MCF 10A (cell line): ENCODE data around the gene CHRNA4. TPM values are rescaled to one million over a fixed set of nuclear protein-coding genes. Genes with fewer than 3 reads are reported as not detected.

Experiments used
- BruUV-seq: library from RNA; stranded (reverse); fragments of 400-500 nt; replicated peaks from 2 replicates; lab custom pipeline; 2021; lab: Mats Ljungman, UMichigan
- CTCF ChIA-PET: fragments of 300-600 bp; sonication (Branson Sonifier 250); formaldehyde crosslinking; extraction: SDS; loops from one replicate; lab custom pipeline; 2021; ENCODE audit warnings: antibody characterized with exemption, inconsistent platforms; lab: Yijun Ruan, JAX
- POLR2A ChIA-PET: fragments of 300-600, 350-650 bp; sonication (Branson Sonifier 250); formaldehyde crosslinking; extraction: SDS; loops from one replicate; lab custom pipeline; 2020; ENCODE audit warnings: antibody characterized with exemption, inconsistent platforms; lab: Yijun Ruan, JAX
- DNase-seq: peaks from one replicate; pipeline ENCODE4 v3.0.0-alpha.2; 2018; ENCODE audit not compliant: unreplicated experiment
- H3K27ac Mint-ChIP-seq: one replicate; pipeline ENCODE4 v1.8.0; 2022; ENCODE audit warnings: mild to moderate bottlenecking, low read depth, mixed read lengths; ENCODE audit not compliant: unreplicated experiment
- H3K27me3 Mint-ChIP-seq: one replicate; pipeline ENCODE4 v1.8.0; 2022; ENCODE audit warnings: mixed read lengths; ENCODE audit not compliant: insufficient read depth, unreplicated experiment
- H3K36me3 Mint-ChIP-seq: one replicate; pipeline ENCODE4 v1.8.0; 2022; ENCODE audit warnings: mild to moderate bottlenecking, moderate library complexity, mixed read lengths; ENCODE audit not compliant: insufficient read depth, unreplicated experiment
- H3K4me1 Mint-ChIP-seq: one replicate; pipeline ENCODE4 v1.8.0; 2022; ENCODE audit warnings: mixed read lengths; ENCODE audit not compliant: insufficient read depth, unreplicated experiment
- H3K4me3 Mint-ChIP-seq: one replicate; pipeline ENCODE4 v1.8.0; 2022; ENCODE audit warnings: mild to moderate bottlenecking, moderate library complexity, mixed read lengths; ENCODE audit not compliant: unreplicated experiment
- H3K9me3 Mint-ChIP-seq: one replicate; pipeline ENCODE4 v1.8.0; 2022; ENCODE audit warnings: mixed read lengths; ENCODE audit not compliant: unreplicated experiment
- CTCF ChIP-seq: fragments of 200-600 bp; IDR thresholded peaks from one replicate; pipeline ENCODE4 v1.8.0; 2022; ENCODE audit warnings: antibody characterized with exemption, mild to moderate bottlenecking; ENCODE audit not compliant: unreplicated experiment
- intact Hi-C: fragments of 100-400 bp; cut with micrococcal nuclease; formaldehyde crosslinking; loops from 2 replicates; pipeline ENCODE4 v1.14.1; 2022
- total RNA-seq: library from RNA; stranded (reverse); gene quantifications from 2 replicates; pipeline ENCODE4 v1.2.3, GENCODE V29; 2022

Gene CHRNA4
- total RNA-seq, 1 experiment from 2014 or later: not detected

GRCh38 chr20:63328718-63329275 lies 32.4 kb downstream of the CHRNA4 start:
- CTCF ChIA-PET: interaction anchor here (0.5 kb wide), 1 partner anchor 216 kb away, joined by 3 read pairs; no protein-coding TSS in a partner anchor
- no peaks in the 10 kb centered on the region for H3K36me3 Mint-ChIP-seq
- POLR2A ChIA-PET: no interaction called here

GRCh38 chr20:63328026-63328700 lies 33.0 kb downstream of the CHRNA4 start:
- Mint-ChIP-seq H3K4me3 (no peak overlapping the region), H3K27me3 (peaks cover 15% of the 10 kb centered on the region), H3K9me3 (peaks cover 9% of the 10 kb centered on the region), H3K27ac (no peak overlapping the region), H3K4me1 (no peaks in the 10 kb centered on the region), H3K36me3 (no peaks in the 10 kb centered on the region)
- POLR2A ChIA-PET: interaction anchor here (0.6 kb wide), 1 partner anchor 10 kb away, joined by 3 read pairs; no protein-coding TSS in a partner anchor
- intact Hi-C loops: no loop called here
- no TSS peak for BruUV-seq
- CTCF ChIA-PET: interaction anchor here (0.5 kb wide), 1 partner anchor 378 kb away, joined by 3 read pairs; no protein-coding TSS in a partner anchor
- TF ChIP-seq CTCF: no peak
- no peak for DNase-seq

More at GRCh38 chr20:63328718-63329275, 32.4 kb downstream of the CHRNA4 start:
- intact Hi-C loops: no loop called here
- no peak for TF ChIP-seq CTCF
- no peak overlapping the region for H3K27ac Mint-ChIP-seq
- no peak overlapping the region for H3K4me3 Mint-ChIP-seq
- peaks cover 9% of the 10 kb centered on the region for H3K27me3 Mint-ChIP-seq
- no peak for DNase-seq
- peaks cover 9% of the 10 kb centered on the region for H3K9me3 Mint-ChIP-seq
- BruUV-seq: no TSS peak
- H3K4me1 Mint-ChIP-seq: no peaks in the 10 kb centered on the region

- intact Hi-C loops: no loop called here
- TF ChIP-seq CTCF: no peak
- DNase-seq: no peak
- no TSS peak for BruUV-seq
- peaks cover 22% of the 10 kb centered on the region for H3K27me3 Mint-ChIP-seq
- H3K27ac Mint-ChIP-seq: no peak overlapping the region
- CTCF ChIA-PET: interaction anchor here (0.5 to 1.2 kb wide), 2 partner anchors 17 to 377 kb away, joined by 3 read pairs; no protein-coding TSS in a partner anchor
- POLR2A ChIA-PET: interaction anchor here (0.6 kb wide), 1 partner anchor 10 kb away, joined by 3 read pairs; no protein-coding TSS in a partner anchor
- H3K4me3 Mint-ChIP-seq: no peak overlapping the region
- no peaks in the 10 kb centered on the region for H3K4me1 Mint-ChIP-seq
- no peaks in the 10 kb centered on the region for H3K36me3 Mint-ChIP-seq
- H3K9me3 Mint-ChIP-seq: peaks cover 9% of the 10 kb centered on the region
Measured at GRCh38 chr20:63327231-63327745, 33.9 kb downstream of the CHRNA4 start.
